H1 (cell line): ENCODE data around the gene SLC2A1. TPM values are rescaled to one million over a fixed set of nuclear protein-coding genes. Genes with fewer than 3 reads are reported as not detected.

ENCODE experiments used
- CBX5 ChIP-seq: fragments of 300-800, 300-1000 bp; sonication (generic); IDR thresholded peaks from 2 replicates; pipeline ENCODE4 v1.7.1; 2016; ENCODE audit warnings: antibody characterized with exemption, low read length, low read depth
- TCF12 ChIP-seq: IDR thresholded peaks from 2 replicates; pipeline ENCODE4 v1.6.1; 2011; ENCODE audit warnings: low read depth, mild to moderate bottlenecking, low read length
- polyA plus RNA-seq, 7 experiments: library from polyadenylated mRNA; depleted of rRNA in 3 of 7; stranded (reverse) in 5 of 7; unstranded in 2 of 7; fragments of >200 nt in 5 of 7; fragments of 200-250 nt in 2 of 7; gene quantifications; 1 replicate in 5 of 7; 2 replicates in 1 of 7; 4 replicates in 1 of 7; pipeline versions ENCODE4 v1.2.1 to v1.2.3, GENCODE V29; 2011 to 2013; ENCODE audit warnings: missing spikeins in 2 of 7, mixed read lengths in 2 of 7
- total RNA-seq: library from RNA; stranded (reverse); fragmentation: NEBNext Ultra II Directional; extraction: Animal tissue kit (Norgen Biotek cat#: 25700); gene quantifications from 2 replicates; pipeline ENCODE4 v1.2.1, GENCODE V29; 2021

The SLC2A1 gene
- total and polyA plus RNA-seq, 2 of the 8 experiments (the other 6 are each of a cell fraction or from before 2014, with no cell fraction given), result 230 to 308 TPM

DNA sequence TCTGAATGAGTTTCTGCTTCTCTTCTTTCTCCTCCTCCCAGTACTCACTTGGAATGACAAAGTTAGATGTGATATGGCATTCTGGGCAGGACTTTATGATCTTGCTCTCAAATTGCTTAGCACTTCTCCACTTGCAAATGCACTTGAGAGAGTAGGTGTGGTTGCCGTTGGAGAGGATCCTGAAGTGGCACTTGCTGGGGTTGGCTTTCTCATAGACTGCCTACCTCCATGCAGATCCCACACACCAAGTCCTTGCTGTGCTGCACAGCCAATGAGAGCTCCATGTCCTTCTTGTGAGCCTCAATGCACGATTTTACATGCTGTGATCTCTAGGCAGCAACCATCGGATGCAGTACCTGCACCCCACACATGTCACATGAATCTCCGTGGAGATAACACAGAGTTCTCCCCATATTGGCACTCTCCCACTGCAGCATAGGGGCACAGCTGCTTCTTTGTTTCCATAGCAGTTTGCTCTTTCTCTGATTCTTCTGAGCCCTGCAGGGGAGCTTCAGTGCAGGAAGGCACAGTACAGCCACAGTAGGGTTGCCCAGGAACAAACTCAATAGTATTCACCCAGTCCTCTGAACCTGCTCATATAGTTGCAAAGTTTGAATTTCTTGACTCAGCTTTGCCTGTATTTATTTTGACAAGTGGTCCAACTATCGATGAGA lies 67.1 kb downstream of the SLC2A1 start (continued):
- TF ChIP-seq TCF12, result no peak
- TF ChIP-seq CBX5, result no peak
